Measurements from ENCODE around the gene CSNK1A1. TPM values are rescaled to one million over a fixed set of nuclear protein-coding genes. Genes with fewer than 3 reads are reported as not detected.
A peak's percentile ranks its signal among the peaks of the same experiment; 100 is the strongest.

The CSNK1A1 gene
- total and polyA plus RNA-seq, 2 of the 4 experiments (the other 2 are of a cell fraction): 140 to 419 TPM

- Histone ChIP-seq H4K20me1 (ENCODE audit: insufficient read depth, low read length) (peaks cover 7% of the 10 kb centered on the region; the same call in 1 of the 2 replicates), H2AK9ac (replicated peaks; ENCODE audit: low read depth, low read length, poor library complexity) (no peak overlapping the region), H2BK120ac (ENCODE audit: low read depth, low read length) (peak overlapping the region; percentile 34; the same call in 1 of the 2 replicates), H3K4me3 (ENCODE audit: insufficient read depth, low read depth, low read length) (no peak overlapping the region), H3K23ac (ENCODE audit: low read depth, low read length) (peak overlapping the region; percentile 61; the same call in 1 of the 2 replicates), H2AFZ (replicated peaks; ENCODE audit: low read length, poor library complexity) (no peak overlapping the region), H2BK5ac (ENCODE audit: low read depth, low read length, poor library complexity, severe bottlenecking) (peak overlapping the region; percentile 88), H2BK20ac (ENCODE audit: low read depth, low read length) (peak overlapping the region; percentile 63; the same call in 1 of the 2 replicates), H3K9ac (ENCODE audit: low read depth, low read length) (peak overlapping the region; percentile 76), H3K56ac (ENCODE audit: extremely low read depth, insufficient read depth, low read length) (peak overlapping the region; percentile 73; the same call in 1 of the 2 replicates), H3K27me3 (ENCODE audit: control insufficient read depth, insufficient read depth, low read length) (no peaks in the 10 kb centered on the region), H3K27ac (ENCODE audit: insufficient read depth, low read length) (peak overlapping the region; percentile 77), H3K4ac (ENCODE audit: low read depth, low read length) (peak overlapping the region; percentile 13), H3K18ac (ENCODE audit: low read depth, low read length) (peak overlapping the region; percentile 84), H3K4me2 (ENCODE audit: low read depth, low read length) (peak overlapping the region; percentile 61; the same call in 1 of the 2 replicates), H4K91ac (ENCODE audit: insufficient read depth, low read depth, low read length) (peak overlapping the region; percentile 65; the same call in 1 of the 2 replicates), H4K8ac (ENCODE audit: low read depth in 2 of 2, low read length in 2 of 2) (peak overlapping the region in 1 of 2 experiments; percentile 71; a peak in 2 of 4 replicates), H3K14ac (replicated peaks; ENCODE audit: low read depth, low read length) (peak overlapping the region; percentile 30; the same call in 1 of the 2 replicates), H3K9me1 (ENCODE audit: insufficient read depth, low read length) (peaks cover 2% of the 10 kb centered on the region), H2AK5ac (ENCODE audit: low read depth, low read length) (peak overlapping the region; percentile 25; the same call in 1 of the 2 replicates), H3K79me1 (ENCODE audit: low read depth in 1 of 2, low read length in 2 of 2) (peaks cover 13 to 53% of the 10 kb centered on the region in 2 experiments; a peak in 3 of 4 replicates), H3K9me3 (ENCODE audit: control insufficient read depth, insufficient read depth, low read length) (no peaks in the 10 kb centered on the region), H3K36me3 (ENCODE audit: control insufficient read depth, insufficient read depth, low read length) (peaks cover 31% of the 10 kb centered on the region), H2BK15ac (ENCODE audit: low read depth, low read length) (no peak overlapping the region), H4K5ac (ENCODE audit: low read depth, low read length) (peak overlapping the region; percentile 61; the same call in 1 of the 2 replicates), H3K4me1 (ENCODE audit: control insufficient read depth, insufficient read depth, low read length) (peaks cover 13% of the 10 kb centered on the region)
- BruUV-seq (replicated peaks): no TSS peak
- peak; percentile 88 for ATAC-seq (ENCODE audit: low read depth)
- ChIA-PET CTCF (interaction anchor here (0.5 to 1.6 kb wide), 3 partner anchors 14 to 57 kb away, joined by 3 to 4 read pairs (median 3); partner anchors contain the start of gene CSNK1A1), POLR2A (ENCODE audit: unreplicated experiment) (no interaction called here)
- TF ChIP-seq ELK1 (IDR thresholded peaks at IDR 0.05; ENCODE audit: borderline replicate concordance, low read depth, low read length) (no peak), MAFK (IDR thresholded peaks at IDR 0.05; ENCODE audit: low read depth, low read length) (no peak), RAD21 (IDR thresholded peaks at IDR 0.05; ENCODE audit: low read length) (0 out of 2 replicates have a peak, but pooled peaks have one; percentile 14), POLR2A (IDR thresholded peaks at IDR 0.05; ENCODE audit: low read depth, low read length) (no peak), USF2 (IDR thresholded peaks at IDR 0.05; ENCODE audit: low read depth, low read length) (no peak), BHLHE40 (IDR thresholded peaks at IDR 0.05; ENCODE audit: low read depth, low read length) (0 out of 2 replicates have a peak, but pooled peaks have one; percentile 3), CHD1 (IDR thresholded peaks at IDR 0.05; ENCODE audit: low read depth, low read length) (no peak), CTCF (conservative IDR thresholded peaks at IDR 0.05; ENCODE audit: low read depth, low read length) (no peak), FOS (IDR thresholded peaks at IDR 0.05; ENCODE audit: low read depth, low read length) (peak; percentile 81), RCOR1 (IDR thresholded peaks at IDR 0.05; ENCODE audit: insufficient replicate concordance, low read length) (no peak), SMC3 (IDR thresholded peaks at IDR 0.05; ENCODE audit: low read depth, low read length) (no peak; the same call in 1 of the 2 replicates), MAZ (IDR thresholded peaks at IDR 0.05; ENCODE audit: borderline replicate concordance, low read depth, low read length) (no peak), RFX5 (IDR thresholded peaks at IDR 0.05; ENCODE audit: low read depth, low read length) (no peak), MXI1 (IDR thresholded peaks at IDR 0.05; ENCODE audit: borderline replicate concordance, low read depth, low read length) (no peak), CEBPB (IDR thresholded peaks at IDR 0.05; ENCODE audit: low read depth, low read length) (no peak)
- intact Hi-C loops (cut with micrococcal nuclease) (loop anchor here (2.0 kb wide), 2 partner anchors 49 to 53 kb away; partner anchors contain the start of gene CSNK1A1), in situ Hi-C loops (cut with MboI; ENCODE audit: low sequenced_read_pairs) (no loop called here), dilution Hi-C loops (cut with HindIII; ENCODE audit: low sequenced_read_pairs, unreplicated experiment) (no loop called here)
- no CpG with 5 or more reads among the region's 3 CpGs for WGBS, 2 experiments (ENCODE audit: extremely low coverage in 2 of 2, insufficient read length in 1 of 2)
- peak; percentile 98 for DNase-seq
These were observed 53.9 kb downstream of the CSNK1A1 start for GRCh38 chr5:149497357-149497756.
